Chondrocyte (in vitro differentiated cells): ENCODE measurements around the gene PHLDB2. TPM values are rescaled to one million over a fixed set of nuclear protein-coding genes. Genes with fewer than 3 reads are reported as not detected.

Experiments used
- DNase-seq: peaks from one replicate; pipeline ENCODE4 v3.0.0; 2021; ENCODE audit warnings: mixed read lengths, low spot score
- H3K27ac Mint-ChIP-seq: one replicate; pipeline ENCODE4 v1.8.0; 2021; ENCODE audit warnings: mild to moderate bottlenecking, moderate library complexity, mixed read lengths; ENCODE audit not compliant: unreplicated experiment
- H3K27me3 Mint-ChIP-seq: 2 replicates; pipeline ENCODE4 v1.8.0; 2021; ENCODE audit warnings: low read depth, mixed read lengths
- H3K36me3 Mint-ChIP-seq: 2 replicates; pipeline ENCODE4 v1.8.0; 2021; ENCODE audit warnings: low read depth, mixed read lengths
- H3K4me1 Mint-ChIP-seq: 2 replicates; pipeline ENCODE4 v1.8.0; 2021; ENCODE audit warnings: low read depth, mild to moderate bottlenecking, mixed read lengths
- H3K4me3 Mint-ChIP-seq: one replicate; pipeline ENCODE4 v1.8.0; 2021; ENCODE audit warnings: mild to moderate bottlenecking, moderate library complexity, mixed read lengths; ENCODE audit not compliant: unreplicated experiment
- H3K9me3 Mint-ChIP-seq: 2 replicates; pipeline ENCODE4 v1.8.0; 2021; ENCODE audit warnings: low read depth, mixed read lengths
- CTCF ChIP-seq: fragments of 200-600 bp; sonication (generic); IDR thresholded peaks from 2 replicates; pipeline ENCODE4 v1.5.0; 2021; ENCODE audit warnings: antibody characterized with exemption, mild to moderate bottlenecking, moderate library complexity
- total RNA-seq: library from RNA; stranded (reverse); gene quantifications from 3 replicates; pipeline ENCODE4 v1.2.1, GENCODE V29; 2021

The PHLDB2 gene
- total RNA-seq, 1 donor from 2014 or later: 138 TPM

GRCh38 chr3:111901637-111902036, 42.6 kb downstream of the PHLDB2 start:
- Mint-ChIP-seq H3K9me3 (peaks cover 11% of the 10 kb centered on the region), H3K27ac (peak overlapping the region; percentile 77), H3K4me1 (peaks cover 47% of the 10 kb centered on the region), H3K27me3 (no peaks in the 10 kb centered on the region), H3K4me3 (no peak overlapping the region), H3K36me3 (peaks cover 34% of the 10 kb centered on the region)
- no peak for DNase-seq
- TF ChIP-seq CTCF: no peak

GRCh38 chr3:111902534-111902933, 43.5 kb downstream of the PHLDB2 start:
- no peak for DNase-seq
- peaks cover 11% of the 10 kb centered on the region for H3K9me3 Mint-ChIP-seq
- H3K4me1 Mint-ChIP-seq: peaks cover 51% of the 10 kb centered on the region
- H3K36me3 Mint-ChIP-seq: peaks cover 37% of the 10 kb centered on the region
- H3K4me3 Mint-ChIP-seq: no peak overlapping the region
- no peaks in the 10 kb centered on the region for H3K27me3 Mint-ChIP-seq
- TF ChIP-seq CTCF: no peak
- peak overlapping the region; percentile 22 for H3K27ac Mint-ChIP-seq

- H3K4me1 Mint-ChIP-seq: peaks cover 47% of the 10 kb centered on the region
- peaks cover 36% of the 10 kb centered on the region for H3K36me3 Mint-ChIP-seq
- peak overlapping the region; percentile 91 for H3K27ac Mint-ChIP-seq
- H3K27me3 Mint-ChIP-seq: no peaks in the 10 kb centered on the region
- H3K4me3 Mint-ChIP-seq: no peak overlapping the region
- H3K9me3 Mint-ChIP-seq: peaks cover 11% of the 10 kb centered on the region
- no peak for TF ChIP-seq CTCF
- no peak for DNase-seq
Observed at GRCh38 chr3:111903067-111903511, 44.0 kb downstream of the PHLDB2 start.

- TF ChIP-seq CTCF: peak; percentile 35
- H3K27ac Mint-ChIP-seq: peak overlapping the region; percentile 99
- no peak for DNase-seq
- no peaks in the 10 kb centered on the region for H3K27me3 Mint-ChIP-seq
- peaks cover 3% of the 10 kb centered on the region for H3K9me3 Mint-ChIP-seq
- H3K4me3 Mint-ChIP-seq: peak overlapping the region; percentile 17
- H3K4me1 Mint-ChIP-seq: peaks cover 58% of the 10 kb centered on the region
- H3K36me3 Mint-ChIP-seq: peaks cover 30% of the 10 kb centered on the region
Observed at GRCh38 chr3:111904376-111905241, 45.5 kb downstream of the PHLDB2 start.

- no peaks in the 10 kb centered on the region for H3K27me3 Mint-ChIP-seq
- H3K9me3 Mint-ChIP-seq: no peaks in the 10 kb centered on the region
- no peak for TF ChIP-seq CTCF
- no peak for DNase-seq
- peaks cover 23% of the 10 kb centered on the region for H3K36me3 Mint-ChIP-seq
- peak overlapping the region; percentile 42 for H3K27ac Mint-ChIP-seq
- no peak overlapping the region for H3K4me3 Mint-ChIP-seq
- H3K4me1 Mint-ChIP-seq: peaks cover 70% of the 10 kb centered on the region
Observed at GRCh38 chr3:111906656-111907055, 47.6 kb downstream of the PHLDB2 start.
